GM23338 (cell line): ENCODE data around the gene HAL. TPM values are rescaled to one million over a fixed set of nuclear protein-coding genes. Genes with fewer than 3 reads are reported as not detected.
"Not testable (repeated sequence)": the region's sequence is repeated elsewhere in the genome, so short reads cannot be mapped to it uniquely, and the experiment has no call there.

Source experiments
- ATAC-seq: fragments of 200-7000 bp; cut with Tn5 transposase; 3 replicates; pipeline ENCODE4 v1.9.1; 2020
- DNase-seq: peaks from one replicate; pipeline ENCODE4 v3.0.0-alpha.2; 2015; ENCODE audit warnings: low spot score
- H2AFZ ChIP-seq: fragments of 200-600 bp; sonication (generic); 2 replicates; pipeline ENCODE4 v1.8.0; 2016; ENCODE audit warnings: antibody characterized with exemption, mild to moderate bottlenecking, moderate library complexity
- H3F3A ChIP-seq: fragments of 200-600 bp; sonication (generic); replicated peaks from 2 replicates; pipeline ENCODE4 v1.8.0; 2017; ENCODE audit warnings: antibody characterized with exemption, mixed run types, low read depth
- H3K27ac ChIP-seq: fragments of 200-600 bp; sonication (generic); 2 replicates; pipeline ENCODE4 v1.6.1; 2016; ENCODE audit warnings: low read depth
- H3K27me3 ChIP-seq: fragments of 200-600 bp; sonication (generic); 2 replicates; pipeline ENCODE4 v1.8.0; 2016; ENCODE audit warnings: mild to moderate bottlenecking, mixed run types, moderate library complexity; ENCODE audit not compliant: insufficient read depth
- H3K36me3 ChIP-seq: fragments of 200-600 bp; sonication (generic); 2 replicates; pipeline ENCODE4 v1.8.0; 2016; ENCODE audit warnings: mild to moderate bottlenecking; ENCODE audit not compliant: insufficient read depth
- H3K4me1 ChIP-seq: fragments of 200-600 bp; sonication (generic); 2 replicates; pipeline ENCODE4 v1.8.0; 2016; ENCODE audit warnings: mild to moderate bottlenecking, moderate library complexity; ENCODE audit not compliant: insufficient read depth
- H3K4me2 ChIP-seq: fragments of 200-600 bp; sonication (generic); 2 replicates; pipeline ENCODE4 v1.7.1; 2017; ENCODE audit warnings: mixed run types
- H3K4me3 ChIP-seq: fragments of 200-600 bp; sonication (generic); 2 replicates; pipeline ENCODE4 v1.6.1; 2016; ENCODE audit warnings: mixed run types
- H3K79me2 ChIP-seq: fragments of 200-600 bp; sonication (generic); replicated peaks from 2 replicates; pipeline ENCODE4 v1.8.0; 2017; ENCODE audit warnings: mild to moderate bottlenecking; ENCODE audit not compliant: insufficient read depth
- H3K9me2 ChIP-seq: fragments of 200-600 bp; sonication (generic); 2 replicates; pipeline ENCODE4 v1.8.0; 2017; ENCODE audit not compliant: insufficient read depth
- H4K20me1 ChIP-seq: fragments of 200-600 bp; sonication (generic); replicated peaks from 2 replicates; pipeline ENCODE4 v1.8.0; 2017; ENCODE audit warnings: mild to moderate bottlenecking; ENCODE audit not compliant: insufficient read depth
- H3K27ac Mint-ChIP-seq: 2 replicates; pipeline ENCODE4 v1.8.0; 2020; ENCODE audit warnings: inconsistent platforms, mild to moderate bottlenecking, moderate library complexity, mixed read lengths
- H3K27me3 Mint-ChIP-seq: 3 replicates; pipeline ENCODE4 v1.8.0; 2022; ENCODE audit warnings: low read depth, mild to moderate bottlenecking, moderate library complexity, mixed read lengths, inconsistent platforms; ENCODE audit not compliant: insufficient read depth, poor library complexity
- H3K36me3 Mint-ChIP-seq: 3 replicates; pipeline ENCODE4 v1.8.0; 2021; ENCODE audit warnings: low read depth, mild to moderate bottlenecking, inconsistent platforms, moderate library complexity, mixed read lengths
- H3K4me1 Mint-ChIP-seq: 3 replicates; pipeline ENCODE4 v1.8.0; 2020; ENCODE audit warnings: mild to moderate bottlenecking, inconsistent platforms, mixed read lengths
- H3K4me3 Mint-ChIP-seq: 3 replicates; pipeline ENCODE4 v1.8.0; 2021; ENCODE audit warnings: moderate library complexity, mild to moderate bottlenecking, inconsistent platforms, mixed read lengths
- H3K9me3 Mint-ChIP-seq: 3 replicates; pipeline ENCODE4 v1.8.0; 2020; ENCODE audit warnings: moderate library complexity, mild to moderate bottlenecking, inconsistent platforms, mixed read lengths
- CREB1 ChIP-seq: fragments of 250-450 bp; sonication (Bioruptor Pico); IDR thresholded peaks from 2 replicates; pipeline ENCODE4 v1.5.0; 2020; ENCODE audit warnings: low read depth, mild to moderate bottlenecking, moderate library complexity
- STAT1 ChIP-seq: IDR thresholded peaks from one replicate; pipeline ENCODE4 v1.6.1; 2016; ENCODE audit warnings: antibody characterized with exemption; ENCODE audit not compliant: unreplicated experiment
- polyA plus RNA-seq: library from polyadenylated mRNA; unstranded; fragments of >200 nt; fragmentation: Nextera tagmentation; extraction: Ambion mirVana; gene quantifications from 2 replicates; pipeline ENCODE4 v1.2.1, GENCODE V29; 2016
- total RNA-seq: library from RNA; depleted of rRNA; stranded (reverse); fragments of >200 nt; shearing (Covaris generic); gene quantifications from 2 replicates; pipeline ENCODE4 v1.2.3, GENCODE V29; 2014
- TF ChIP-seq, protein P1 (sequence below): fragments of 250-450 bp; sonication (Bioruptor Pico); IDR thresholded peaks from 2 replicates; pipeline ENCODE4 v1.5.0; 2020; ENCODE audit warnings: mild to moderate bottlenecking, moderate library complexity

HAL gene
- total and polyA plus RNA-seq, 2 experiments from 2014 or later: 0.17 to 0.24 TPM

DNA sequence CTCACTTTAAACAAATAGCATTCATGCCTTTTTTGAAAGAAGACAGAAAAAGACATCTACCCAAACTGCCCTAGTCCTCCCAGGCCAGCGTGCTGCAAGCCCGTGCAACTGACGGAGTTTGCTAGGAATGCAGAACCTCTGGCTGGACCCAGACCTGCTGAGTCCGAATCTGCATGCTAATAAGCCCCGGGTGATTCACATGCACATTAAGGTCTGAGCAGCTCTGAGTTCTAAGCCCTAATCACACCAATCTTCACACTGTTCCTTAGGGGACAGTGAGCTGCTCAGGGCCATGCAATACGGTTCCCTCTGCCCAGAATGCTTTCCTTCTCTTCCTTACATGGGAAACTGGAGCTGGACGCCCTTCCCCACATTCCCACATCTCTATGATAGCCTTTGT, 25.2 kb downstream of the HAL start:
- Mint-ChIP-seq H3K9me3 (peaks cover 11% of the 10 kb centered on the region), H3K27me3 (peaks cover 4% of the 10 kb centered on the region), H3K4me3 (peak overlapping the region; percentile 18; the same call in 1 of the 3 replicates)

DNA sequence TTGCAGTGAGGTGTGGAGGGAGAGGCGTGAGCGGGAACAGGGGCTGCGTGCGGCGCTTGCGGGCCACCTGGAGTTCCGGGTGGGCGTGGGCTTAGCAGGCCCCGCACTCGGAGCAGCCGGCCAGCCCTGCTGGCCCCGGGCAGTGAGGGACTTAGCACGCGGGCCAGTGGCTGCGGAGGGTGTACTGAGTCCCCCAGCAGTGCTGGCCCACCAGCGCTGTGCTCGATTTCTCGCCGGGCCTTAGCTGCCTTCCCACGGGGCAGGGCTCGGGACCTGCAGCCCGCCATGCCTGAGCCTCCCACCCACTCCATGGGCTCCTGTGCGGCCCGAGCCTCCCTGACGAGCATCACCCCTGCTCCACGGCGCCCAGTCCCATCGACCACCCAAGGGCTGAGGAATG, 27.0 kb downstream of the HAL start:
- not testable (repeated sequence) for H3K27ac ChIP-seq, H3K36me3 ChIP-seq, H3K9me2 ChIP-seq, H3K27me3 ChIP-seq, H4K20me1 ChIP-seq, DNase-seq, ATAC-seq, H2AFZ ChIP-seq, H3K27me3 Mint-ChIP-seq, H3F3A ChIP-seq, H3K4me3 ChIP-seq, H3K79me2 ChIP-seq, H3K27ac Mint-ChIP-seq, H3K4me2 ChIP-seq, H3K4me3 Mint-ChIP-seq, H3K4me1 ChIP-seq
- peaks cover 15% of the 10 kb centered on the region for H3K4me1 Mint-ChIP-seq
- peaks cover 11% of the 10 kb centered on the region for H3K36me3 Mint-ChIP-seq
- peaks cover 11% of the 10 kb centered on the region for H3K9me3 Mint-ChIP-seq

More for the DNA sequence above, 25.2 kb downstream of the HAL start:
- TF ChIP-seq STAT1 (no peak), CREB1 (CRISPR knock-in tag) (peak; percentile 38; the same call in 1 of the 2 replicates)
- TF ChIP-seq, protein P1, sequence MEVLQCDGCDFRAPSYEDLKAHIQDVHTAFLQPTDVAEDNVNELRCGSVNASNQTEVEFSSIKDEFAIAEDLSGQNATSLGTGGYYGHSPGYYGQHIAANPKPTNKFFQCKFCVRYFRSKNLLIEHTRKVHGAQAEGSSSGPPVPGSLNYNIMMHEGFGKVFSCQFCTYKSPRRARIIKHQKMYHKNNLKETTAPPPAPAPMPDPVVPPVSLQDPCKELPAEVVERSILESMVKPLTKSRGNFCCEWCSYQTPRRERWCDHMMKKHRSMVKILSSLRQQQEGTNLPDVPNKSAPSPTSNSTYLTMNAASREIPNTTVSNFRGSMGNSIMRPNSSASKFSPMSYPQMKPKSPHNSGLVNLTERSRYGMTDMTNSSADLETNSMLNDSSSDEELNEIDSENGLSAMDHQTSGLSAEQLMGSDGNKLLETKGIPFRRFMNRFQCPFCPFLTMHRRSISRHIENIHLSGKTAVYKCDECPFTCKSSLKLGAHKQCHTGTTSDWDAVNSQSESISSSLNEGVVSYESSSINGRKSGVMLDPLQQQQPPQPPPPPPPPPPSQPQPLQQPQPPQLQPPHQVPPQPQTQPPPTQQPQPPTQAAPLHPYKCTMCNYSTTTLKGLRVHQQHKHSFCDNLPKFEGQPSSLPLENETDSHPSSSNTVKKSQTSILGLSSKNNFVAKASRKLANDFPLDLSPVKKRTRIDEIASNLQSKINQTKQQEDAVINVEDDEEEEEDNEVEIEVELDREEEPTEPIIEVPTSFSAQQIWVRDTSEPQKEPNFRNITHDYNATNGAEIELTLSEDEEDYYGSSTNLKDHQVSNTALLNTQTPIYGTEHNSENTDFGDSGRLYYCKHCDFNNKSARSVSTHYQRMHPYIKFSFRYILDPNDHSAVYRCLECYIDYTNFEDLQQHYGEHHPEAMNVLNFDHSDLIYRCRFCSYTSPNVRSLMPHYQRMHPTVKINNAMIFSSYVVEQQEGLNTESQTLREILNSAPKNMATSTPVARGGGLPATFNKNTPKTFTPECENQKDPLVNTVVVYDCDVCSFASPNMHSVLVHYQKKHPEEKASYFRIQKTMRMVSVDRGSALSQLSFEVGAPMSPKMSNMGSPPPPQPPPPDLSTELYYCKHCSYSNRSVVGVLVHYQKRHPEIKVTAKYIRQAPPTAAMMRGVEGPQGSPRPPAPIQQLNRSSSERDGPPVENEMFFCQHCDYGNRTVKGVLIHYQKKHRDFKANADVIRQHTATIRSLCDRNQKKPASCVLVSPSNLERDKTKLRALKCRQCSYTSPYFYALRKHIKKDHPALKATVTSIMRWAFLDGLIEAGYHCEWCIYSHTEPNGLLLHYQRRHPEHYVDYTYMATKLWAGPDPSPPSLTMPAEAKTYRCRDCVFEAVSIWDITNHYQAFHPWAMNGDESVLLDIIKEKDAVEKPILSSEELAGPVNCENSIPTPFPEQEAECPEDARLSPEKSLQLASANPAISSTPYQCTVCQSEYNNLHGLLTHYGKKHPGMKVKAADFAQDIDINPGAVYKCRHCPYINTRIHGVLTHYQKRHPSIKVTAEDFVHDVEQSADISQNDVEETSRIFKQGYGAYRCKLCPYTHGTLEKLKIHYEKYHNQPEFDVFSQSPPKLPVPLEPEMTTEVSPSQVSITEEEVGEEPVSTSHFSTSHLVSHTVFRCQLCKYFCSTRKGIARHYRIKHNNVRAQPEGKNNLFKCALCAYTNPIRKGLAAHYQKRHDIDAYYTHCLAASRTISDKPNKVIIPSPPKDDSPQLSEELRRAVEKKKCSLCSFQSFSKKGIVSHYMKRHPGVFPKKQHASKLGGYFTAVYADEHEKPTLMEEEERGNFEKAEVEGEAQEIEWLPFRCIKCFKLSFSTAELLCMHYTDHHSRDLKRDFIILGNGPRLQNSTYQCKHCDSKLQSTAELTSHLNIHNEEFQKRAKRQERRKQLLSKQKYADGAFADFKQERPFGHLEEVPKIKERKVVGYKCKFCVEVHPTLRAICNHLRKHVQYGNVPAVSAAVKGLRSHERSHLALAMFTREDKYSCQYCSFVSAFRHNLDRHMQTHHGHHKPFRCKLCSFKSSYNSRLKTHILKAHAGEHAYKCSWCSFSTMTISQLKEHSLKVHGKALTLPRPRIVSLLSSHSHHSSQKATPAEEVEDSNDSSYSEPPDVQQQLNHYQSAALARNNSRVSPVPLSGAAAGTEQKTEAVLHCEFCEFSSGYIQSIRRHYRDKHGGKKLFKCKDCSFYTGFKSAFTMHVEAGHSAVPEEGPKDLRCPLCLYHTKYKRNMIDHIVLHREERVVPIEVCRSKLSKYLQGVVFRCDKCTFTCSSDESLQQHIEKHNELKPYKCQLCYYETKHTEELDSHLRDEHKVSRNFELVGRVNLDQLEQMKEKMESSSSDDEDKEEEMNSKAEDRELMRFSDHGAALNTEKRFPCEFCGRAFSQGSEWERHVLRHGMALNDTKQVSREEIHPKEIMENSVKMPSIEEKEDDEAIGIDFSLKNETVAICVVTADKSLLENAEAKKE (CRISPR knock-in tag): peak; percentile 92
- DNase-seq (peak; percentile 83), ATAC-seq (peak; percentile 99)
- no peaks in the 10 kb centered on the region for H3K36me3 ChIP-seq
- peak overlapping the region; percentile 70; the same call in 1 of the 2 replicates for H3K27ac ChIP-seq
- no peaks in the 10 kb centered on the region for H3K79me2 ChIP-seq
- 0 out of 2 replicates have a peak, but pooled peaks cover 3% of the 10 kb centered on the region for H3K4me1 ChIP-seq
- no peaks in the 10 kb centered on the region for H3K27me3 ChIP-seq
- H3F3A ChIP-seq: no peaks in the 10 kb centered on the region
- Mint-ChIP-seq H3K27ac (peak overlapping the region; percentile 63), H3K4me1 (peaks cover 15% of the 10 kb centered on the region), H3K36me3 (peaks cover 11% of the 10 kb centered on the region)
- H2AFZ ChIP-seq: peak overlapping the region; percentile 69; the same call in 1 of the 2 replicates
- H3K4me2 ChIP-seq: 0 out of 2 replicates have a peak overlapping the region, but pooled peaks have one; percentile 4
- H4K20me1 ChIP-seq: no peaks in the 10 kb centered on the region
- no peak overlapping the region for H3K4me3 ChIP-seq
- H3K9me2 ChIP-seq: no peaks in the 10 kb centered on the region
